KBM-7 (cell line): ENCODE measurements around the gene RYR2.
"Not testable (repeated sequence)": the region's sequence is repeated elsewhere in the genome, so short reads cannot be mapped to it uniquely, and the experiment has no call there.

Experiments used
- DNase-seq: peaks from one replicate; pipeline ENCODE4 v3.0.0-alpha.2; 2015
- in situ Hi-C: fragments of 300-500 bp; cut with MboI; formaldehyde crosslinking; loops from 2 replicates; pipeline ENCODE4 v1.14.3; 2020; ENCODE audit warnings: low sequenced_read_pairs, low pct_unique_long_range_greater_than_20kb, mixed read lengths

RYR2 gene

GRCh38 chr1:237820634-237821033, 778.6 kb downstream of the RYR2 start:
- DNase-seq, in situ Hi-C loops: not testable (repeated sequence)

GRCh38 chr1:237832858-237833257, 790.9 kb downstream of the RYR2 start:
- in situ Hi-C loops: no loop called here
- no peak for DNase-seq

- in situ Hi-C loops: no loop called here
These were observed 792.1 kb downstream of the RYR2 start for GRCh38 chr1:237834048-237834447.

GRCh38 chr1:237834461-237834860, 792.5 kb downstream of the RYR2 start:
- in situ Hi-C loops: no loop called here
- DNase-seq: no peak

More at GRCh38 chr1:237834048-237834447, 792.1 kb downstream of the RYR2 start:
- DNase-seq: no peak

- in situ Hi-C loops: no loop called here
- DNase-seq: no peak
These were observed 796.3 kb downstream of the RYR2 start for GRCh38 chr1:237838320-237838719.

GRCh38 chr1:237838904-237839534, 797.0 kb downstream of the RYR2 start:
- no peak for DNase-seq
- in situ Hi-C loops: no loop called here

- DNase-seq: no peak
- in situ Hi-C loops: no loop called here
These were observed 799.5 kb downstream of the RYR2 start for GRCh38 chr1:237841485-237841884.

- DNase-seq, in situ Hi-C loops: not testable (repeated sequence)
These were observed 801.5 kb downstream of the RYR2 start for GRCh38 chr1:237843516-237843915.

GRCh38 chr1:237851210-237851845, 809.3 kb downstream of the RYR2 start:
- peak; percentile 30 for DNase-seq
- in situ Hi-C loops: no loop called here

- in situ Hi-C loops: no loop called here
- DNase-seq: no peak
These were observed 810.4 kb downstream of the RYR2 start for GRCh38 chr1:237852342-237852741.

- no peak for DNase-seq
- in situ Hi-C loops: no loop called here
These were observed 815.5 kb downstream of the RYR2 start for GRCh38 chr1:237857455-237857854.

GRCh38 chr1:237858992-237859391, 817.0 kb downstream of the RYR2 start:
- in situ Hi-C loops: no loop called here
- no peak for DNase-seq

GRCh38 chr1:237861944-237862343, 820.0 kb downstream of the RYR2 start:
- in situ Hi-C loops: no loop called here
- no peak for DNase-seq

- in situ Hi-C loops: no loop called here
- no peak for DNase-seq
These were observed 821.2 kb downstream of the RYR2 start for GRCh38 chr1:237863234-237863633.

GRCh38 chr1:237864338-237865244, 822.6 kb downstream of the RYR2 start:
- in situ Hi-C loops: no loop called here
- peak; percentile 58 for DNase-seq

- in situ Hi-C loops: no loop called here
- DNase-seq: no peak
These were observed 825.5 kb downstream of the RYR2 start for GRCh38 chr1:237867380-237867888.

- in situ Hi-C loops: no loop called here
- DNase-seq: no peak
These were observed 827.0 kb downstream of the RYR2 start for GRCh38 chr1:237868817-237869600.

GRCh38 chr1:237873487-237874211, 831.7 kb downstream of the RYR2 start:
- no peak for DNase-seq
- in situ Hi-C loops: no loop called here
